OCI-LY7 (cell line): ENCODE results near the gene ACTL8. TPM values are rescaled to one million over a fixed set of nuclear protein-coding genes. Genes with fewer than 3 reads are reported as not detected.

Experiments used
- BruUV-seq: library from RNA; stranded (reverse); fragments of 400-500 nt; replicated peaks from 2 replicates; lab custom pipeline; 2021; lab: Mats Ljungman, UMichigan
- CTCF ChIA-PET: fragments of 300-600 bp; sonication (Branson Sonifier 250); formaldehyde crosslinking; loops from one replicate; lab custom pipeline; 2022; ENCODE audit warnings: antibody characterized with exemption; ENCODE audit not compliant: unreplicated experiment; lab: Charles Lee
- POLR2A ChIA-PET: fragments of 300-600 bp; sonication (Branson Sonifier 250); formaldehyde crosslinking; loops from one replicate; lab custom pipeline; 2022; ENCODE audit warnings: antibody characterized with exemption; lab: Charles Lee
- DNase-seq: peaks from one replicate; pipeline ENCODE4 v3.0.0-alpha.2; 2015; ENCODE audit warnings: low spot score
- H2AFZ ChIP-seq: fragments of 200-600 bp; sonication (generic), shearing (Covaris generic); 2 replicates; pipeline ENCODE4 v1.6.1; 2014; ENCODE audit warnings: mild to moderate bottlenecking, antibody characterized with exemption, low read length, moderate library complexity
- H3K27ac ChIP-seq: fragments of 200-600 bp; sonication (generic); 2 replicates; pipeline ENCODE4 v1.5.1; 2014; ENCODE audit warnings: mixed run types, low read depth, mild to moderate bottlenecking, moderate library complexity, low read length, inconsistent platforms; ENCODE audit not compliant: poor library complexity, severe bottlenecking
- H3K36me3 ChIP-seq: fragments of 200-600 bp; sonication (generic); 2 replicates; pipeline ENCODE4 v1.6.1; 2014; ENCODE audit warnings: mild to moderate bottlenecking, antibody characterized with exemption, low read length, moderate library complexity, mixed read lengths; ENCODE audit not compliant: insufficient read depth
- H3K4me1 ChIP-seq: fragments of 200-600 bp; sonication (generic); 2 replicates; pipeline ENCODE4 v1.5.1; 2014; ENCODE audit warnings: mild to moderate bottlenecking, low read length; ENCODE audit not compliant: insufficient read depth, poor library complexity, severe bottlenecking
- H3K4me2 ChIP-seq: fragments of 200-600 bp; sonication (generic); 2 replicates; pipeline ENCODE4 v1.6.1; 2014; ENCODE audit warnings: mild to moderate bottlenecking, low read length
- H3K4me3 ChIP-seq: fragments of 200-600 bp; sonication (generic); 2 replicates; pipeline ENCODE4 v1.5.1; 2014; ENCODE audit warnings: mild to moderate bottlenecking, low read depth, low read length; ENCODE audit not compliant: poor library complexity, severe bottlenecking
- H3K79me2 ChIP-seq: fragments of 200-600 bp; sonication (generic); 2 replicates; pipeline ENCODE4 v1.6.1; 2016; ENCODE audit warnings: low read depth, mild to moderate bottlenecking, low read length, moderate library complexity, mixed read lengths; ENCODE audit not compliant: insufficient read depth
- H3K9me2 ChIP-seq: fragments of 200-600 bp; sonication (generic); 2 replicates; pipeline ENCODE4 v1.6.1; 2016; ENCODE audit warnings: mild to moderate bottlenecking, low read length, mixed read lengths; ENCODE audit not compliant: insufficient read depth
- H3K9me3 ChIP-seq: fragments of 200-600 bp; sonication (generic); 2 replicates; pipeline ENCODE4 v1.6.1; 2014; ENCODE audit warnings: mild to moderate bottlenecking, mixed run types, low read length, mixed read lengths
- H4K20me1 ChIP-seq: fragments of 200-600 bp; sonication (generic); 2 replicates; pipeline ENCODE4 v1.6.1; 2014; ENCODE audit warnings: mild to moderate bottlenecking, antibody characterized with exemption, low read length, moderate library complexity, mixed read lengths; ENCODE audit not compliant: insufficient read depth
- CTCF ChIP-seq: fragments of 200-600 bp; sonication (generic); conservative IDR thresholded peaks from 2 replicates; pipeline ENCODE4 v1.5.1; 2014; ENCODE audit warnings: mild to moderate bottlenecking, antibody characterized with exemption, low read length, moderate library complexity, mixed read lengths
- EZH2phosphoT487 ChIP-seq: fragments of 200-600 bp; sonication (generic); IDR thresholded peaks from 2 replicates; pipeline ENCODE4 v1.6.1; 2018; ENCODE audit warnings: low read depth, borderline replicate concordance, mild to moderate bottlenecking, mixed run types, antibody characterized with exemption, low read length, moderate library complexity, mixed read lengths
- intact Hi-C: fragments of 100-400 bp; cut with micrococcal nuclease; formaldehyde crosslinking; loops from one replicate; pipeline ENCODE4 v1.10.0; 2022; ENCODE audit not compliant: unreplicated experiment
- total RNA-seq, 2 experiments: library from RNA; depleted of rRNA in 1 of 2; stranded (reverse); fragments of >200 nt in 1 of 2; shearing (Covaris generic) in 1 of 2; gene quantifications; 2 replicates each; pipeline ENCODE4 v1.2.3, GENCODE V29; 2014 to 2022

The ACTL8 gene
- total RNA-seq, 2 experiments from 2014 or later: not detected

DNA sequence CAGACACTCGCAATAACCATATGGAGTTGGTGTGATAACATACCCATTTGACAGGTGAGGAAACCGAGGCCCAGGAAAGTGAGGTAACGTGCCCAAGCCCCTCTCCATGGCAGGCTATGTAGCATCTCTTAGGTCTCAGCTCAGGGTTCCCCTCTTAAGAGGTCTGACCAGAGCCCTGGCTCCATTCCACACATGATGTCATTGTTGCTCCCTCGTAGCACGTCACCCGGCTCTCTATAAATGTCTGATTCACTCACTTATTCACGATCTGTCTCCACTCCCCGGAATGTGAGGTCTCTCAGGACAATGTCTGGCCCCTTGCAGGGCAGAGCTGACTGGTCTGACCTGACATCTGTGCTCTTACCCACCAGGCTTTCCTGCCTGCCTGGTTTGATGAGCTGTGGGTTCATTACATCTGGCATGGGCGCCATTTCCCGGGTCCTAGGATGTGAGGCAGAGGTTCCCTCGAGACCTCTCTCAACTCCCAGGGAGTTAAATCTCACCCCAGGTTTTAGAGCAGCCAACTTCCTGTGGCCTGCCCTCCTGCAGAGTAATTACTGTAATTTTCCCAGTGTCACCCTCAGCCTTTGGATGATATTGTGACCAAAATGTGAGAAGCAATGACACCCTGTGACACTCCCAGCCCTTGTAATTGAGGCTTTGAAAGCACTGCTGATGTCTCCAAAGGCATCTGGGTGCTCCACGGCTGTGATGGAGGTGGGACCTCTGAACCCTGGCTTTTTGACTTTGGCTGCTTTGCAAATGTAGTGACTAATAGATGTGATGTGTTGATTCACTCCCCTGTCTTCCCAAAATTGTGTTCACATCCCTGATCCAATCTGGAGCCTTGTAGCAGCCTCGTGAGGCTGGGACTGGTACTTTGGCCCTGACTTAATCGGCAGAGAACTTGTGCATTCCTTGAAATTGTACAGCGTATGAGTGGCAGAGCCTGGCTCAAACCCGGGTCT, 10.6 kb downstream of the ACTL8 start:
- Histone ChIP-seq H3K36me3 (no peaks in the 10 kb centered on the region), H3K4me3 (no peak overlapping the region), H2AFZ (no peak overlapping the region), H4K20me1 (no peaks in the 10 kb centered on the region), H3K79me2 (no peaks in the 10 kb centered on the region), H3K9me2 (no peaks in the 10 kb centered on the region), H3K27ac (no peak overlapping the region), H3K4me1 (no peaks in the 10 kb centered on the region), H3K9me3 (no peaks in the 10 kb centered on the region), H3K4me2 (no peak overlapping the region)
- intact Hi-C loops: no loop called here
- ChIA-PET CTCF (no interaction called here), POLR2A (no interaction called here)
- TF ChIP-seq EZH2phosphoT487 (no peak), CTCF (no peak)
- no peak for DNase-seq
- no TSS peak for BruUV-seq

DNA sequence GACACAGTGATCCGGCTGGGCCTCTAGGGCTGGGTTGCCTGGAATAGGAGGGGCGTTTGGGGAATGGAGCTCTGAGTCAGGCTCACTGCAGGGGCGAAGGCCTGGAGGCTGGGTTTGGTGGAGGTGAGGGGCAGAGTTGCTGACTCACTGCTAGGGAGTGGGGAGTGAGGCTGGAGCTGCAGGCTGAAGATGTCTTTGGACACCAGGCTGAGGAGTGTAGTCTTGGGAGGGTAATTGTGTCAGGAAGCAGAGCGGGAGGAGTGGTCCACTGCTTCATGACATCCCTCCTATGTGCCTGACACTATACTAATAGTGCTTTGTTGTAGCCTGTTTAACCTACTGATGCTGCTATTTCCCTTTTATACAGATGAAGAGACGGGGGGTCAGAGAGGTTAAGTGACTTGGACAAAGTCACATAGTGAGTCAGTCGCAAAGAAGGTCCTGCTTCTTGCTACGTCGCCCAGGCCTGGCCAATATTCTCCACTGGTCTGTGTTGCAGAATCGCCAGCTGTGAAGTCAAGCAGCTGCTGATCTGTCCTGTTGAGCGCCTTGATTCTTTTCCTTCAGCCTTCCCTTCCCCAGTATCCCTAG, 13.6 kb downstream of the ACTL8 start:
- POLR2A ChIA-PET: no interaction called here
- CTCF ChIA-PET: no interaction called here
- no TSS peak for BruUV-seq

More for the DNA sequence above, 13.6 kb downstream of the ACTL8 start:
- TF ChIP-seq CTCF (no peak), EZH2phosphoT487 (no peak)
- H4K20me1 ChIP-seq: no peaks in the 10 kb centered on the region
- H3K27ac ChIP-seq: no peak overlapping the region
- no peaks in the 10 kb centered on the region for H3K9me3 ChIP-seq
- no peak overlapping the region for H3K4me3 ChIP-seq
- H3K4me1 ChIP-seq: no peaks in the 10 kb centered on the region
- intact Hi-C loops: no loop called here
- H3K4me2 ChIP-seq: no peak overlapping the region
- H3K9me2 ChIP-seq: no peaks in the 10 kb centered on the region
- DNase-seq: no peak
- no peaks in the 10 kb centered on the region for H3K79me2 ChIP-seq
- no peaks in the 10 kb centered on the region for H3K36me3 ChIP-seq
- no peak overlapping the region for H2AFZ ChIP-seq
